Measurements from ENCODE around the gene HSFX4.
A peak's percentile ranks its signal among the peaks of the same experiment; 100 is the strongest.
"Not testable (repeated sequence)": the region's sequence is repeated elsewhere in the genome, so short reads cannot be mapped to it uniquely, and the experiment has no call there.

Gene HSFX4

DNA sequence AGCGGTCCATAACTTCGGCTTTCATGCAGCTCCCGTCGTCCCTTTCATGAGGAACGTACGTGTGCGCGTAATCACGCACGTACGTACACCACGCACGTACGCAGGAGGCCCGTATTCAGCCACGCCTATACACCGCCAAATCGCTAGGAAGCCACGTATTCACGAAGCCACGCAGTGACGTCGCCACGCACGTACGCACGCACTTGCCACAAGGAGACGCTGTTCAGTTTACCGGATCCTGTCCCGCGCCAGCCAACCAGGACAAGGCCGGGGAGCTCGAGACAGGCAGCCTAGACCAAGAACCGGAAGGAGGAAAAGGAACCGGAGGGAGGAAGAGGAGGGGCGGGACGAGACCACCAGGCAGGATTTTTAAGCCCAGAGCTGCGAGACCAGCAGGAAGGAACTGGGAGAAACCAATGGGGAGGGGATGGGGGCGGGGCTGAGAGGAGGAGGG lies 9.1 kb downstream of the HSFX4 start, which contains the start of gene EOLA2:
Gene EOLA2, minus strand, starts transcription at position 65 of the 454 bp plus-strand sequence. CDS start 4,617 bp downstream, outside the sequence.
- DNase-seq: peak; percentile 98

- peak; percentile 97 for DNase-seq
These were observed 9.7 kb downstream of the HSFX4 start for GRCh38 chrX:149938881-149939654.

DNA sequence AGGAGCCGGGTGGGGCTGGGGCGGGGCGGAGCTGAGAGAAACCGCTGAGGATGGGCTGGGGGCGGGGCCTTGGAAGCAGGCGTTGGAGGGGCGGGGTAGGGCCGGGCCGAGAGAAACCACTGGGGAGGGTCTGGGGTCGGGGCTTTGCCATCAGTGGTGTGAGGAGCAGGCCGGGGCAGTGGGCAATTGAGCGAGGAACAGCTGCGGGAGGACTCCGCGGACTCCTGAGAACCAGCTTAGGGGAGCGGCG lies 10.2 kb downstream of the HSFX4 start:
- no peak for DNase-seq

DNA sequence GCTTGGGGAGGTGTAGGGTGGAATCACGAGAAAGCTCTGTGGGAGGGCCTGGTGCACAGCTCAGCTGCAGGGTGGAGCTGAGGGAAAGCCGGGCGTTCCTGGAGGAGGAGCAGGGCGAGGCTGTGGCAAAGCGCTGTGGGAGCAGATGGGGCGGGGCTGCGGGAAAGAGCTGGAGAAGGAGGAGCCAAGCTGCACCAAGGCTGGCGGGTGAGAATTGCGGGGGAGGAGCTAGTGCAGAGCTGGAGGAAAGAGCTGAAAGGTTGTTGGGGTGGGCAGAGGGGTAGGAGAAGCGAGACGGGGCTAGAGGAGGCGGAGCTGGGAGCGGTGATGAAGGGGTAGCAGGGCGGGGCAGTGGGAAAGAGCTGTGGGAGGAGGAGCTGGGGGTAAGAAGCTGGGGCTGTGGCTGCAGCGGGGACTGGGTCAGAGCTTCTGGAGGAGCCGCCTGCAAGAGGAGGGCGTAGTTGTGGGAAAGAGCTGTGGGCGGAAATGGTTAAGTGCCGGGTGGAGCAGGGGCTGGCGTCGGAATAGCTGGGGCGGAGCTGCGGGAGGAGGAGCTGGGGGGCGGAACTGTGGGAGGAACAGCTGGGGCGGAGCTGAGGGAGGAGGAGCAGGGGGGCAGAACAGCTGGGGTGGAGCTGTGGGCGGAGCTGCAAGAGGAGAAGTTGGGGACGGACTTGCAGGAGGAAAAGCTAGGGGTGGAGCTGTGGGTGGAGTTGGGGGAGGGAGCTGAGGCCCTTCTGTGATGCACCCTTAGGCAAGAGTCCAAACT lies 10.7 kb downstream of the HSFX4 start:
- DNase-seq: peak; percentile 98

- not testable (repeated sequence) for DNase-seq
These were observed 11.3 kb downstream of the HSFX4 start for GRCh38 chrX:149940674-149941024.

- DNase-seq: not testable (repeated sequence)
These were observed 15.8 kb downstream of the HSFX4 start for GRCh38 chrX:149945087-149945670.

GRCh38 chrX:149945820-149946219 lies 16.4 kb downstream of the HSFX4 start:
- not testable (repeated sequence) for DNase-seq

DNA sequence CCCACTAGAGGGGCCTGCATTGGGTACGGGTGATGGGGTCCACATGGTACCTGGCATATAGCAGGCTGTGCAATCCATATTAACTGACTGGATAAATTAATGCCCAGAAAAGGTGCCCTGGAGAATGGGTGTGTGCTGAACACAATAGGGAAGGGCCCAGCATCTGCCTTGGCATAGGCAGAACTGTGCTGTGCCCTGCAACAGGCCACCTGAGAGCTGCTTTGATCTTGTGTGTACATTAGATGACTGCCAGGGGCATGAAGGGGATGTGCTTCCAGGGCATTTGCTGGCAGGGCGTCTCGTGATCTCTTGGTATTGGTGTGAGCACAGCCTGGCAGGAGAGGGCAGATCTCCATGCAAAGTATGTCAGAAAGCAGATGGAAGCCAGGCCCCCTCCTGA lies 17.6 kb downstream of the HSFX4 start:
- not testable (repeated sequence) for DNase-seq

DNA sequence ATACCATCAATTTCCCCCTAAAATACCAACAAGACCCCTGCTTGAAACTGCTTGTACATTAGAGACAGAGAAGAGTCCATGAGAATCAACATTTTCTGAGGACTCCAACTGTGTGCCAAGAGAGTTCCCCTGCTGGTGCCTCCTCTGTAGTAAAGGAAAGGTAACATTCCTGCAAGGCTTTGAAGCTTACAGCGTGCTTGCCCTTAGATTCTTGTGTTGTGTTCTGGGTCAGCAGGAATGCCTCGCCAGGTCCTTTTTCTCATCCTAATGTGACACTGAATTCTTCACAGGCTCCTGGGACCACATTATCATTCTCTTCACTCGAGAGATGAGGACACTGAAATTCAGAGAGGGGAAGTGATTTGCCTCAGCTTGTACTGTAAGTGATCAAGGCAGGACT lies 18.6 kb downstream of the HSFX4 start:
- DNase-seq: no peak

- DNase-seq: no peak
These were observed 20.5 kb downstream of the HSFX4 start for GRCh38 chrX:149949743-149950436.

- DNase-seq: no peak
These were observed 21.3 kb downstream of the HSFX4 start for GRCh38 chrX:149950681-149951080.

GRCh38 chrX:149961572-149961971 lies 32.2 kb downstream of the HSFX4 start:
- no peak for DNase-seq

- DNase-seq: no peak
These were observed 32.6 kb downstream of the HSFX4 start for GRCh38 chrX:149962010-149962409.

GRCh38 chrX:149962859-149963757 lies 33.7 kb downstream of the HSFX4 start:
- DNase-seq: peak; percentile 62

DNA sequence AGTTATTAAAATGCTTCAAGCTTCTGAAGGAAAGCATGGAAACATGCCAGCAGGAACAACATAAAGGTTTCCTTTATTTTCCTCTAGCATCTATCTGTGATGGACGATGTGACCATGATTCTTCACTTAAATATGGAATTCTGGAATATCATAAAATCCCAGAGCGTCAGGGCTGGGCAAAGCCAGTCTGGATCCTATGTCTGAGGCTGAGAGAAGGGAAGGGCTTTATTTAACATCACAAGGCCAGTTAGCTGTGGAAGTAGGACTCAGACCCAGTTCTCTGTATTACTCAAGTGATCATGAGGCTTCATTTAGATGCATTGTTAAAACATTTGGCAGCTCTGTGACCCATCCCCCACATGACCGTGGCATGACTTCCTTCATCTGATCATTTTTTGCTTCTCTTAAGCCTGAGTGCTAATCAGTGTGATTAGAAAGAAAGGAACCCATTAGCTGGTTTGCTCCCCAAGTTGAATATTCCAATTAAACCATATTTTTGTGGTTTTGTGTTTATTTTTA lies 49.8 kb downstream of the HSFX4 start:
- no peak for DNase-seq

Measured in islet precursor cell (in vitro differentiated cells).